ENCODE results near the gene UNC119B. TPM values are rescaled to one million over a fixed set of nuclear protein-coding genes. Genes with fewer than 3 reads are reported as not detected.

The UNC119B gene
- total RNA-seq, 1 donor from 2014 or later = 11.5 TPM

GRCh38 chr12:120738252-120739030 is 28.2 kb downstream of the UNC119B start:
- no peak overlapping the region for H3K4me3 ChIP-seq
- DNase-seq = no peak
- H3K4me1 ChIP-seq = no peaks in the 10 kb centered on the region
- TF ChIP-seq CTCF (IDR thresholded peaks at IDR 0.05; ENCODE audit: borderline replicate concordance) = no peak
- no peaks in the 10 kb centered on the region for H3K9me3 ChIP-seq (replicated peaks)
- H3K27me3 ChIP-seq (ENCODE audit: low read depth) = no peaks in the 10 kb centered on the region
- intact Hi-C loops (cut with micrococcal nuclease) = no loop called here
- H3K36me3 ChIP-seq = peaks cover 26% of the 10 kb centered on the region
- no peak overlapping the region for H3K27ac ChIP-seq (replicated peaks)

GRCh38 chr12:120739031-120739762 is 28.9 kb downstream of the UNC119B start:
- no peaks in the 10 kb centered on the region for H3K9me3 ChIP-seq (replicated peaks)
- intact Hi-C loops (cut with micrococcal nuclease) = no loop called here
- peaks cover 22% of the 10 kb centered on the region for H3K36me3 ChIP-seq
- DNase-seq = no peak
- no peak overlapping the region for H3K27ac ChIP-seq (replicated peaks)
- no peaks in the 10 kb centered on the region for H3K4me1 ChIP-seq
- no peak for TF ChIP-seq CTCF (IDR thresholded peaks at IDR 0.05; ENCODE audit: borderline replicate concordance)
- no peak overlapping the region for H3K4me3 ChIP-seq
- H3K27me3 ChIP-seq (ENCODE audit: low read depth) = no peaks in the 10 kb centered on the region

GRCh38 chr12:120739821-120740613 is 29.8 kb downstream of the UNC119B start:
- intact Hi-C loops (cut with micrococcal nuclease) = no loop called here
- Histone ChIP-seq H3K27ac (replicated peaks) (no peak overlapping the region), H3K36me3 (peaks cover 19% of the 10 kb centered on the region), H3K9me3 (replicated peaks) (no peaks in the 10 kb centered on the region), H3K4me3 (no peak overlapping the region), H3K4me1 (no peaks in the 10 kb centered on the region), H3K27me3 (ENCODE audit: low read depth) (no peaks in the 10 kb centered on the region)
- DNase-seq = no peak
- TF ChIP-seq CTCF (IDR thresholded peaks at IDR 0.05; ENCODE audit: borderline replicate concordance) = no peak

- H3K27ac ChIP-seq (replicated peaks) = no peak overlapping the region
- DNase-seq = no peak
- intact Hi-C loops (cut with micrococcal nuclease) = no loop called here
- no peaks in the 10 kb centered on the region for H3K9me3 ChIP-seq (replicated peaks)
- no peaks in the 10 kb centered on the region for H3K27me3 ChIP-seq (ENCODE audit: low read depth)
- no peak overlapping the region for H3K4me3 ChIP-seq
- H3K4me1 ChIP-seq = no peaks in the 10 kb centered on the region
- peaks cover 19% of the 10 kb centered on the region for H3K36me3 ChIP-seq
- TF ChIP-seq CTCF (IDR thresholded peaks at IDR 0.05; ENCODE audit: borderline replicate concordance) = no peak
Observed at GRCh38 chr12:120740871-120741270, 30.6 kb downstream of the UNC119B start.
